Nucleus accumbens (tissue), 56 donors: ENCODE results near the gene C1QL4.
A peak's percentile ranks its signal among the peaks of the same experiment; 100 is the strongest.
"Not testable (repeated sequence)": the region's sequence is repeated elsewhere in the genome, so short reads cannot be mapped to it uniquely, and the experiment has no call there.

Experiments used
- DNase-seq, 56 donors: peaks; one replicate each; lab custom pipeline; 2025; lab: John Stamatoyannopoulos, UW

Gene C1QL4

DNA sequence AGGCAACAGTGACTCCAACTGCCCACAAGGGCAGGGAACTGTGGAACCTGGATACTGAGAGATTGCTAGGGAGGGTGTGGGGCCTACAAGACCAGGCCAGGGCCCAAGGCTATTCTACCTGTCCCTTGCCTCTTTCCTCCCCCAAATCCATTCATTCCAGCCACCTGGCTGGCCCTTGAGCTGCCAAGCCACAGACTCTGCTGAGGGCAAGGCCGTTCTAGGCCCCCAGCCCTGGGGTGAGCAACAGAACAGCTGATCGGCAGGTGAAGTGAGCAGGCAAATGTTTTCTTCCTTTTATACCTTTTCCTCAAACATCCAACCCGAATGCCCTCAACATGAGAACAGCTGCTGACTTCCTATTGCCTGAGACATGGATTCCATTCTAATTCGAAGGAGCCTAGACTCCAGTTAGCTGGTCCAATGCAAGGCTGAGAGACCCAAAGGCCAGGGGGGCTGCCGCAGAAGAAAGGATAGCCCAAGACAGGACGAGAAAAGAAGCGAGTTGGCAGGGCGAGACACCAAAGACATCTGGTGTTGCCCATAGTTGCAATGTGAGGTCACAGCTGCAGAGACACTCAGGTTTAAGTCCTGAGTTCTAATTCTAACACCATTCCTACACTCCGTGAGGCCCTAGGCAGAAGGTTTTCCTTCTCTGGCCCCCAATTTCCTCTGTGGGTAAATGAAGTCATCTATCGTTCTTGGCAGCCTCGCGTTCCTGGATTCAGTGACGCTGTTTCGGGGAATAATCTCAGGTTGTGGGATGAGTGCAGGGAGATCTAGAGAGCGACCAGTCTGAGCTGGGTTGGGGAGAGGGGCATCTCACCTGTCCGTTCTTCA lies 1.7 kb downstream of the C1QL4 start:
- DNase-seq = no peak

DNA sequence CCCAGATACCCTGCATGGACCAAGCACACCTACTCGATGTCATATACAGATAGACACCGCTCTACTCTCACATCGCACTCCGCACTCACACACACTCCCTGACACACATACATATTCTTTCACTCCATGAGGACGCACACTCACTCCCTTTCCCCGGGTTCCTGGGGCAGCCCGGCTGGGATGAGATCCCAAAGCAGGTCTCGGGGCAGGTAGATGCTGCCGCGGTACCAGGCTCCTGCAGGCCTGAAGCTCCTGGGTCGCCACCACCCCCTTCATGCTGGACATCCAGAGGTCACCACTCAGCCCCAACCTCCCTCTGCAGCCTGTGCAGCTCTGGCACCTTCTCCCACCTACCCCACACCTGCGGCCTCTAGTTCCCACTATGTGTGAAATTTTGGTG lies 2.3 kb downstream of the C1QL4 start:
- DNase-seq = no peak

DNA sequence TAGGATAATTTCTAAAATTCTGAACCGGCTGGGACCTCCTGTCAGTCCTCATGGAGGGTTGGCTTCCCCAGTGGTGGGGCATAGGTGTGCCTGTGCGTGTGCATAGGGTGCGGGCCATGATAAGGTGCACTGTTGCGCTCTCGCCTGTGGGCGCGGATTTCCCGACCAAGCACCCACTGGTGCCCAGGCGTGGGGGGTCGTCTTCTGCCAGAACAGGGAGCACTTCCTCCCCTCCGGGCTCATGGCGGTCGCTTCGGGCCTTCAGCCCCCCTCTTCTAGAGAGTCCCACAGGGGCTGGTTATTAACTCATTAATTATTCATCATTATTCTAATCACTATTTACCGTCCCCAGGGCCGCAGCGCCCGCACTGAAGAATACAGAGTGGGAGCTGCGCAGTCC lies 2.8 kb downstream of the C1QL4 start:
- no peak for DNase-seq

DNA sequence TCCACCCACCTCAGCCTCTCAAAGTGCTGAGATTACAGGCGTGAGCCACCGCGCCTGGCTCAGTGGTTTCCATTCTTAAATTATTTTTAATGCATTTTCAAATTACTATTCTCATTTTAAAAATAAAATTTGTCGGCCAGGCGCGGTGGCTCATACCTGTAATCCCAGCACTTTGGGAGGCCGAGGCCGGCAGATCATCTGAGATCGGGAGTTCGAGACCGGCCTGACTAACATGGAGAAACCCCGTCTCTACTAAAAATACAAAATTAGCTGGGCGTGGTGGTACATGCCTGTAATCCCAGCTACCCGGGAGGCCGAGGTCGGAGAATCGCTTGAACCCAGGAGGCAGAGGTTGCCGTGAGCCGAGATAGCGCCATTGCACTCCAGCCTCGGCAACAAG lies 3.2 kb downstream of the C1QL4 start:
- not testable (repeated sequence) for DNase-seq

DNA sequence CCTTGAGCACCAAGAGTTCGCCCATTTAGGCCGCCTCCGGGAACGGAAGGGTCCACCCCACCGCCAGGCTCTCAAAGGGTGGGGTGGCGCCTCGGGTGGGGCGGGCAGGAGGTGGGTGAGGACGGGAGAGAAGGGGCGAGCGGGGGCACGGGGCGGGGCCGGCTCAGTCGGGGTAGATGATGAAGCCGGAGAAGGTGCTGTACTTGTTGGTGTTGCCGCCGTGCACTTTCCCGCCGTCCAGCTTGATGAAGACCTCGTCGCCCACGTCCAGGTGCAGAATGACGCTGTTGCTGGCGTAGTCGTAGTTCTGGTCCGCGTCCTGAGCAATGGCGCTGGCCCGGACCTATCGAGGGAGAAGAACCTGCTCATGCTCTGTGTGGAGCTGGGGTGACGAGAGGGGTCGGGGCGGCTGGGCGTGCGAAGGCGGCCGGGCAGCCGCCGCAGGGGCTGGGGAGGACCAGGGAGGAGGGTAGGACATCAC lies 4.1 kb downstream of the C1QL4 start:
- no peak for DNase-seq

DNA sequence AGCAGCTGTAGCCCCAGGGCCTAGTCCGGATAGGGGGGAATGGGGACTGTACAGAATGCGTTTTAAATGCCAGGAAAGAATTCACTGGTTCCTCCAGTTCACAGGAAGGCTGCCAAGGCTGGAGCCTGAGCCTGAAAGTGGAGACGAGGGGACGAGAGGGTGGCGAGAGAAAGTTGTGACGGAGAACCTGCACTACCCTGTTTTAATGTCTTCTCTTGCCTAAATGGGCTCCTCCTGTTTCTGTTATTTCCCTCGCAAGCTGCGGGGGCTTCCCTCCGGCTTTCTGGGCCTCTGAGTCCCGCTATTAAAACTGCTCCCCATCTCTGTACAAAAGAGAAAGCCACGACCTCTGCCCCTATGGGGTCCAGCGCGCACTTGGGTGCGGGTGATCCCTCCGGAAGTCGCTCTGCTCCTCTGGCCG lies 4.5 kb downstream of the C1QL4 start:
- DNase-seq = no peak

DNA sequence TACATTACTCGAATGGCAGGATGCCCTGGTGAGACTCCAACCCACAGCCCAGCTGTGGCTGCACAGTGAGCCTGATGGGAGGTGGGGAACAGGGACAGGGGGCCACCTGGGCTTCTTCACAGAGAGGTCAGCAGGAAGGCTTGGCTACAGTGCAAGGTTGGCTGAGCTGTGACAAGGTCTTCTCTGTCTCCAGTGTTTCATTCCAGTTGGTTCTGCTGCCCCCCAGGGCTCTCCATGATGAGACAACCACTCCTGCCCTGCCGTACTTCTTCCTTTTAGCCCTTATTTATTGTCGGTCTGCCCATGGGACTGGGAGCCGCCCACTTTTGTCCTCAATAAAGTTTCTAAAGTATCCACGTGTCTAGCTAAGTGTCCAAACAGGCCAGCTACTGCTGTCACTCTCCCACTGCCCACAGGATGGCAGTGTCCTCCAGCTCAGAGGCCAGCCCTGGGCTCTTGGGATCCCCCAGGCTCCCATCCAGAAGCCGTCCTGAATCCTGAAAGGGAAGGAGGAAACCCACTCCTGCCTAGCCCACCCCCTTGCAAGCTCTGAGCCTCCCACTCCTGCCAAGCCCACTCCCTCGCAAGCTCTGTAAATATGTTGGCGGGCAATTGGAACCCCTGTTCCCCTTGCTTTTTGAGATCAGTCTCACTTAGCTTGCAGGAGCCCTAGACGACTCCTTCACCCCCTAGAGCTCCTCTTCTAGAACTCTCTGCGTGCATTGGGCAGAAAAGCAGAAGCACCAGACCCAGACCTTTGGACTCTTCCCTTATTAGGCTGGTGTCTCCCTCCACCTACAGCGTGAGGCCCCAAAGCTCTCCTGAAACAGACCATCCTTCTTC lies 5.4 kb downstream of the C1QL4 start:
- DNase-seq = peak in 45 of 56 donors; percentile 13 to 78 (median 38)

DNA sequence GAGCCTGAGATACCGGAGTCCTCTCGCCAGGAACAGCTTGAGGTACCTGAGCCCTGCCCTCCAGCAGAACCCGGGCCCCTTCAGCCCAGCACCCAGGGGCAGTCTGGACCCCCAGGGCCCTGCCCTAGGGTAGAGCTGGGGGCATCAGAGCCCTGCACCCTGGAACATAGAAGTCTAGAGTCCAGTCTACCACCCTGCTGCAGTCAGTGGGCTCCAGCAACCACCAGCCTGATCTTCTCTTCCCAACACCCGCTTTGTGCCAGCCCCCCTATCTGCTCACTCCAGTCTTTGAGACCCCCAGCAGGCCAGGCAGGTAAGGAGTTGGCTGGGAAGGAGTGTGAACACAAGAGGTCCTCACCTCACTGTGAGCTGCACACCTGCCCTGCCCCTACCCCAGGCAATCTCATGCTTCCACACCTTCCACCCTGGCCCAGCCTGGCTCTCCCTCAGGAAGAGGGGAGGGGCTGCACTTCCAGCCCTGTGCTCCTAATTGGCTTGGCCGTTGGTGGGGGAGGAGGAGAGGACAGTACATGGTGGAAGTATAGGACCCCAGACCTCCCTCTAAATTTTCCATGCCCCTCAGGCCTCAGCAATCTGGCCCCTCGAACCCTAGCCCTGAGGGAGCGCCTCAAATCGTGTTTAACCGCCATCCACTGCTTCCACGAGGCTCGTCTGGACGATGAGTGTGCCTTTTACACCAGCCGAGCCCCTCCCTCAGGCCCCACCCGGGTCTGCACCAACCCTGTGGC lies 6.2 kb downstream of the C1QL4 start:
- no peak for DNase-seq

DNA sequence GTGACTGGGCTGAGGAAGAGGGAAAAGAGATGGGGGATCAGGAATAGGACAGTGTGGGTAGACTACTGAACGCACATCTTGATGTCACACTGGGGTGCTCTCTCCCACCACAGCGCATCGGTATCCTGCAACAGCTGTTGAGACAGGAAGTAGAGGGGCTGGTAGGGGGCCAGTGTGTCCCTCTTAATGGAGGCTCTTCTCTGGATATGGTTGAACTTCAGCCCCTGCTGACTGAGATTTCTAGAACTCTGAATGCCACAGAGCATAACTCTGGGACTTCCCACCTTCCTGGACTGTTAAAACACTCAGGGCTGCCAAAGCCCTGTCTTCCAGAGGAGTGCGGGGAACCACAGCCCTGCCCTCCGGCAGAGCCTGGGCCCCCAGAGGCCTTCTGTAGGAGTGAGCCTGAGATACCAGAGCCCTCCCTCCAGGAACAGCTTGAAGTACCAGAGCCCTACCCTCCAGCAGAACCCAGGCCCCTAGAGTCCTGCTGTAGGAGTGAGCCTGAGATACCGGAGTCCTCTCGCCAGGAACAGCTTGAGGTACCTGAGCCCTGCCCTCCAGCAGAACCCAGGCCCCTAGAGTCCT lies 6.9 kb downstream of the C1QL4 start:
- DNase-seq = no peak

DNA sequence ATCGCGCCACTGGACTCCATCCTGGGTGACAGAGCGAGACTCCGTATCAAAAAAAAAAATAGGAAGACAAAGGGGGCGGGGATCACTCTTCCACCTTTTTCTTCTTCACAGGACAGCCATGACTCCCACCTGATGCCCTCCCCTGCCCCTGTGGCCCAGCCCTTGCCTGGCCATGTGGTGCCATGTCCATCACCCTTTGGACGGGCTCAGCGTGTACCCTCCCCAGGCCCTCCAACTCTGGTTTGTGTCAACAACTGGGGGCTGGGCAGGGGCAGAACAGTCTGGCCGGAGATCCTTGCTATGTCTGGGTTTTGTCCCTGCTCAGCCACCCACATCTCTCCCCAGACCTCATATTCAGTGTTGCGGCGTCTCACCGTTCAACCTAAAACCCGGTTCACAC lies 8.2 kb downstream of the C1QL4 start:
- DNase-seq = no peak

DNA sequence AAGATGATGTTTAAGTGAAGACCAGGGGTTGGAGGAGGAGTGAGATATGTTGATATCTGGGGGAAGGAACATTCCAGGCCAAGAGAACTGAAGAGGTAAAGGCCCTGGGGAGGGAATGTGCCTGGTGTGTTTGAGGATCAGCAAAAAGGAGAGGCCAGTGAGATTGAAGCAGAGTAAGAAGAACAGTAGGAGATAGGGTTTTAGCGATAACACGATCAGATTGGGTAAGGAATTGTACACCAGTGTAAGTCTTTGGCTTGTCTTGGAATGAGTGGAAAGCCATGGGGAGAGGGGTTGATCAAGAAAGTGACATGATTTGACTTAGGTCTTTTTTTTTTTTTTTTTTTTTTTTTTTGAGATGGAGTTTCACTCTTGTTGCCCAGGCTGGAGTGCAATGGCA lies 9.1 kb downstream of the C1QL4 start:
- DNase-seq = no peak

DNA sequence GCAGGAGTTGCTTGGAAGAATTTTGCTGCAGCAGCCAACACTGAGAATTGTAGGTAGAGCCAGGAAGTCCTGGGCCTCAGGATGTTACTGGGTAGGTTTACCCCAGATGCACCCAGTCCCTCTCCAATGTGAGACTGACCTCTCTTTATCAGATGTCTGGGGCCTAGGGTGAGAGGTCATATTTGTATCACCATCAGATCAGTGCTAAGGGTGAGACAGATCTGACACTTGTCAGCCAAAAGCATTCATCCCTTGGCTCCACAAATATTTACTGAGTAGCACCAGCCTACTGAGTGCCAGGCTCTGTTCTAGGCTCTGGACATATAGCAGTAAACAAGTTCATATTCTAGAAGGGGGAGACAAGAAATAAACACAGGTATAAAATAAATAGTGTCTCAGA lies 9.6 kb downstream of the C1QL4 start:
- no peak for DNase-seq

DNA sequence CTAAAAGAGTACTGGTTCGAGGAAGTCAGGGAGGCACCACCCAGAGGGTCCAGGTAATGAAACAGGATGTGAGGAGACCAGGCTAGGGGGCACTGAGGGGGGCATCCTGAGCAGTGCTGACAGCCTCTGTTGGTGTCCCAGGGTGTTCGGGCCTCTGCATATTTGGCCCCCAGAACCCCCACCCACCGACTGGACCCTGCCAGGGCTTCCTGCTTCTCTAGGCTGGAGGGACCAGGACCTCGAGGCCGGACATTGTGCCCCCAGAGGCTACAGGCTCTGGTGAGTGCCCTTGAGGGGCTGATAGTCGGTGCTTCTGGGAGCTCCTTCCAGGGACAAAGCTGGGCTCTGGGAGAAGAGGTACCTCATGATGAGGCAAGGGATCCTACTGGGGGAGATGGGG lies 11.4 kb downstream of the C1QL4 start:
- no peak for DNase-seq

DNA sequence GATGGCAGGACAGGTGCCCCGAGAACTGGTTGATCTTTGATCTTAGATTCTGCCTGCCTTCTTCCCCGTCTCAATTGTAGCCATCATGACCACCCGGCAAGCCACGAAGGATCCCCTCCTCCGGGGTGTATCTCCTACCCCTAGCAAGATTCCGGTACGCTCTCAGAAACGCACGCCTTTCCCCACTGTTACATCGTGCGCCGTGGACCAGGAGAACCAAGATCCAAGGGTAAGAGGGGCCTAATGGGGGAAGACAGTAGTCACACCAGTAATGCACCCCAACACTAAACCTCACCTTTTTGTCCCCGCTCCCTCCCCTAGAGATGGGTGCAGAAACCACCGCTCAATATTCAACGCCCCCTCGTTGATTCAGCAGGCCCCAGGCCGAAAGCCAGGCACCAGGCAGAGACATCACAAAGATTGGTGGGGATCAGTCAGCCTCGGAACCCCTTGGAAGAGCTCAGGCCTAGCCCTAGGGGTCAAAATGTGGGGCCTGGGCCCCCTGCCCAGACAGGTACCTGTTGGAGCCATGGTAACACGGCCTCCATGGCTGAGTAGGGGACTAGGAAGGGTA lies 13.4 kb downstream of the C1QL4 start:
- no peak for DNase-seq

DNA sequence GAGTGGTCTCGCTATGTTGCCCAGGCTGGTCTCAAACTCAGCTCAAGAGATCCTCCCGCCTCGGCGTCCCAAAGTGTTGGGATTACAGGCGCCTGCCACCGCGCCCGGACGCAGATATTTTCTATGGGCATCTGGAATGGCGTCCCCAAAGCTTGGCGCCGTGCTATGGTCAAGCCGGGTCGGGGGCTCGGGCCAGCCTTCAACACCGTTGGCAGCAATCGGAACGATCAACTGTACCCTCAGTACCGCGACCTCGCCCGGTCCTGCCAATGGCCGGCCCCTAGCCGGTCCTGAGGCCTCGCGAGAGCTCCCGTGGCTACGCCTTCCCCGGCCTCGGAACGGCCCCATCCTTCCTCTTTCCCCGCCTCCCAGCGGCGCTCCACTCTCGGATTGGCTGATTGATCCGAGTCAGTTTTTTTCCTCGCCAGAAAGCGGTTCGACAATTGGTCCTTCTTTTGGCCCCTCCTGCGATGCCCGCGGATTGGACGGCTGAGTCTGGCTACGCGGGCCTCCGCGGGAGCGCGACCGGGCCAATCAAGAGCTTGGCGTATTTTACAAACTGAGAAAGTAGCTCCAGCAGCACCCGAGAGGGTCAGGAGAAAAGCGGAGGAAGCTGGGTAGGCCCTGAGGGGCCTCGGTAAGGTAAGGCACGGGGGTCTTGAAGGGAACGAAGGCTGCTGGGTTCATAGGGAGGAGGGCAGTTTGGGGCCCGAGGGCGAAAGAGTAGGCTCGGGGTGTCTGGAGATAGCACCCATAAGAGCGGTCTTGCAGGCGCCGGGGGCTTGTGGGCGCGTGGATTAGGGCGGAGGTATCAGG lies 14.1 kb downstream of the C1QL4 start, which contains the start of gene TROAP:
TROAP (plus strand) TSS at position 548 of the 816 bp plus-strand sequence. CDS start 354 bp downstream, outside the sequence.
- DNase-seq = peak; percentile 67 to 99 (median 96)

DNA sequence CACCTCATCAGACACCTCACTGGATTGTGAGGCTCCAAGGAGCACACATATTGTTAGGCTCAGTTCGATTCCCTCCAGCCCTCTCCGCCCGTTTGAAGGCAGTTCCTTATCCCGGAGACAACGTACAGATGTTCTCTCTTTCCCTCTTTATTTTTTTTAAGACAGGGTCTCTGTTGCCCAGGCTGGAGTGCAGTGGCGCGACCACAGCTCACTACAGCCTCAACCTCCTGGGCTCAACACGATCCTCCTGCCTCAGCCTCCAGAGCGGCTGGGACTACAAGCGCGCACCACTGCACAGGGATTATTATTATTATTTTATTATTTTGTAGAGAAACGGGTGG lies 14.7 kb downstream of the C1QL4 start:
- no peak for DNase-seq

DNA sequence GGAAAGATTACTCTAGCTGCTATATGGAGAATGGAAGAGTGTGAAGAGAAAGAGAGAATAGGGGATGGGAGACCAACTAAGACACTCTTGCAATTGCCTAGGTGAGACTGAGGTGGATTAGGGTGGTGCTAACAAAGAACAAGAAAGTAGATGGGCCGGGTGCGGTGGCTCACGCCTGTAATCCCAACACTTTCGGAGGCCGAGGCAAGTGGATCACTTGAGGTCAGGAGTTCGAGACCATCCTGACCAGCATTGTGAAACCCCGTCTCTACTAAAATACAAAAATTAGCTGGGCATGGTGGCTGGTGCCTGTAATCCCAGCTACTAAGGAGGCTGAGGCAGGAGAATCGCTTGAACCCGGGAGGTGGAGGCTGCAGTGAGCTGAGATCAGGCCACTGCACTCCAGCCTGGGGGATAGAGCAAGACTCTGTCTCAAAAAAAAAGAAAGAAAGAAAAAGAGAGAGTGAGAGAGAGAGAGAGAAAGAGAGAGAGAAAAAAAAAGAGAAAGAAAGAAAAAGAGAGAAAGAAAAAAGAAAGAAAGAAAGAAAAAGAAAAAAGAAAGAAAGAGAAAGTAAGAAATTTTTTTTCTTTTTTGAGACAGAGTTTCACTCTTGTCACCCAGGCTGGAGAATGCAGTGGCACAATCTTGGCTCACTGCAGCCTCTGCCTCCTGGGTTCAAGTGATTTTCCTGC lies 16.4 kb downstream of the C1QL4 start:
- DNase-seq = not testable (repeated sequence)

DNA sequence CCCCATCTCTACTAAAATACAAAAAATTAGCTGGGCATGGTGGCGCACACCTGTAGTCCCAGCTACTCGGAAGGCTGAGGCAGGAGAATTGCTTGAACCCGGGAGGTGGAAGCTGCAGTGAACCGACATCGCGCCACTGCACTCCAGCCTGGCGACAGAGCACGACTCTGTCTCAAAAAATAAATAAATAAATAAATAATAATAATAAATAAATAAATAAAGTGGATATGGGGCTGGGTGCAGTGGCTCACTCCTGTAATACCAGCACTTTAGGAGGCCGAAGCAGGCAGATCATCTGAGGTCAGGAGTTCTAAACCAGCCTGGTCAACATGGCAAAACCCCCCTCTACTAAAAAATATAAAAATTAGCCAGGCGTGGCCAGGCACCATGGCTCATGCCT lies 19.9 kb downstream of the C1QL4 start:
- DNase-seq = not testable (repeated sequence)

DNA sequence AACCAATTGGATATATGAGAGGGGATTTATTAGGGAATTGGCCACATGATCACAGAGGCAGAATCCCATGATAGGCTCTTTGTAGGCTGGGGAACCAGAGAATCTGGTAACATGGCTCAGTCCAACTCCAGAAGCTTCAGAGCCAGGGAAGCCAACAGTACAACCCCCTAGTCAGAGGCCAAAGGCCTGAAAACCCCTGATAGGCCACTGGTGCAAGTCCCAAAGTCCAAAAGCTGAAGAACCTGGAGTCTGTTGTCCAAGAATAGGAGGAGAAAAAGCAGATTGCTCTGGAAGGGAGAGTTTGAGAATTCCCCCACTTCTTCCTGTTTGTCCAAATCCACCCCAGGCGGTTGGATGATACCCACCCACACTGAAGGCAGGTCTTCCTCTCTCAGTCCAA lies 22.2 kb downstream of the C1QL4 start:
- no peak for DNase-seq
